Activated CD4-positive, alpha-beta T cell treated with anti-CD3 and anti-CD28 coated beads, Interleukin-2, Interleukin-6, amounts not matched to agents 100 ng/mL and 50 ng/mL, durations not matched to agents 16 hours and 8 hours (primary cell): ENCODE measurements around the gene DDR1.
A peak's percentile ranks its signal among the peaks of the same experiment; 100 is the strongest.
"Not testable (repeated sequence)": the region's sequence is repeated elsewhere in the genome, so short reads cannot be mapped to it uniquely, and the experiment has no call there.

Experiments
- DNase-seq: peaks from one replicate; pipeline ENCODE4 v3.0.0-alpha.2; 2020

The DDR1 gene

GRCh38 chr6:30894935-30895334 is 10.6 kb downstream of the DDR1 start:
- no peak for DNase-seq

GRCh38 chr6:30895343-30895742 is 11.0 kb downstream of the DDR1 start:
- no peak for DNase-seq

GRCh38 chr6:30896541-30896940 is 12.2 kb downstream of the DDR1 start:
- DNase-seq = no peak

GRCh38 chr6:30897882-30898281 is 13.6 kb downstream of the DDR1 start:
- DNase-seq = no peak

GRCh38 chr6:30898750-30899360 is 14.5 kb downstream of the DDR1 start:
- no peak for DNase-seq

- no peak for DNase-seq
Measured at GRCh38 chr6:30900863-30901417, 16.6 kb downstream of the DDR1 start.

GRCh38 chr6:30901436-30901835 is 17.1 kb downstream of the DDR1 start:
- DNase-seq = no peak

GRCh38 chr6:30902196-30902595 is 17.9 kb downstream of the DDR1 start:
- DNase-seq = not testable (repeated sequence)

- DNase-seq = no peak
Measured at GRCh38 chr6:30902709-30903108, 18.4 kb downstream of the DDR1 start.

- DNase-seq = no peak
Measured at GRCh38 chr6:30903236-30903635, 18.9 kb downstream of the DDR1 start.

GRCh38 chr6:30907290-30907757 is 23.0 kb downstream of the DDR1 start:
- DNase-seq = not testable (repeated sequence)

- DNase-seq = peak; percentile 98
Measured at GRCh38 chr6:30907758-30908591, 23.7 kb downstream of the DDR1 start, which contains the start of gene GTF2H4. Gene GTF2H4, plus strand, starts transcription at chr6:30908207.

GRCh38 chr6:30908700-30909099 is 24.4 kb downstream of the DDR1 start:
- DNase-seq = no peak

- not testable (repeated sequence) for DNase-seq
Measured at GRCh38 chr6:30910473-30910872, 26.2 kb downstream of the DDR1 start.

GRCh38 chr6:30912746-30913520 is 28.6 kb downstream of the DDR1 start:
- no peak for DNase-seq

GRCh38 chr6:30913721-30914075 is 29.4 kb downstream of the DDR1 start:
- DNase-seq = no peak

- peak; percentile 94 for DNase-seq
Measured at GRCh38 chr6:30914076-30914853, 29.9 kb downstream of the DDR1 start, which contains the start of gene VARS2. Gene VARS2, plus strand, starts transcription at chr6:30914238. Its CDS starts 599 bp downstream, at chr6:30914837.

GRCh38 chr6:30914854-30915590 is 30.7 kb downstream of the DDR1 start:
- peak; percentile 10 for DNase-seq

- DNase-seq = peak; percentile 51
Measured at GRCh38 chr6:30915591-30915946, 31.2 kb downstream of the DDR1 start.

GRCh38 chr6:30917041-30917440 is 32.7 kb downstream of the DDR1 start:
- DNase-seq = no peak

- no peak for DNase-seq
Measured at GRCh38 chr6:30917487-30917886, 33.2 kb downstream of the DDR1 start.

GRCh38 chr6:30918670-30919069 is 34.4 kb downstream of the DDR1 start:
- DNase-seq = no peak
